Skin of body (tissue), 3 donors: ENCODE data around the gene TPM2. TPM values are rescaled to one million over a fixed set of nuclear protein-coding genes. Genes with fewer than 3 reads are reported as not detected.

Experiments
- DNase-seq: peaks from one replicate; lab custom pipeline; 2025; lab: John Stamatoyannopoulos, UW
- small RNA-seq: library from RNA; depleted of rRNA; stranded (forward); fragments of <200 nt; gene quantifications from one replicate; pipeline ENCODE3, GENCODE V24; 2014; ENCODE audit warnings: low replicate concordance
- total RNA-seq: library from RNA; depleted of rRNA; stranded (reverse); fragments of >200 nt; gene quantifications from one replicate; pipeline ENCODE4 v1.2.3, GENCODE V29; 2014

The TPM2 gene
- total RNA-seq, 1 donor from 2014 or later = 517 TPM

- DNase-seq = no peak
These were observed 54.0 kb downstream of the TPM2 start for GRCh38 chr9:35635730-35636129.

Small RNAs within 50 kb of the gene (small RNA-seq; reads per million reads assigned to genes)
- gene MIR6853 (not detected), gene RMRP (not detected), gene RN7SL22P (not detected)

Other genes starting within 250 kb of the TPM2 start
- gene RUSC2, start 199.8 kb downstream of the TPM2 start, total RNA-seq = 11.2 TPM
- gene TESK1, start 84.7 kb downstream of the TPM2 start, total RNA-seq = 10.5 TPM
- 1.6 TPM for gene CD72, start 71.5 kb downstream of the TPM2 start, total RNA-seq
- gene SIT1, start 39.0 kb downstream of the TPM2 start, total RNA-seq = 0.30 TPM
- gene RMRP, start 31.9 kb downstream of the TPM2 start, total RNA-seq = 94,985 TPM
- 9.8 TPM for gene CCDC107, start 31.6 kb downstream of the TPM2 start, total RNA-seq
- 2.4 TPM for gene ARHGEF39, start 24.7 kb downstream of the TPM2 start, total RNA-seq
- 2.2 TPM for gene CA9, start 16.0 kb downstream of the TPM2 start, total RNA-seq
- gene TLN1, start 42.3 kb upstream of the TPM2 start, total RNA-seq = 93.7 TPM
- gene CREB3, start 42.7 kb upstream of the TPM2 start, total RNA-seq = 19.0 TPM
- 32.1 TPM for gene GBA2, start 59.3 kb upstream of the TPM2 start, total RNA-seq
- gene RGP1, start 59.4 kb upstream of the TPM2 start, total RNA-seq = 8.8 TPM
- gene MSMP, start 64.4 kb upstream of the TPM2 start, total RNA-seq = not detected
- 31.5 TPM for gene NPR2, start 101.7 kb upstream of the TPM2 start, total RNA-seq
- 1.2 TPM for gene SPAG8, start 122.3 kb upstream of the TPM2 start, total RNA-seq
- gene HINT2, start 125.1 kb upstream of the TPM2 start, total RNA-seq = 12.3 TPM
- gene FAM221B, start 138.8 kb upstream of the TPM2 start, total RNA-seq = not detected
- gene TMEM8B, start 139.3 kb upstream of the TPM2 start, total RNA-seq = 3.6 TPM
- gene OR13J1, start 180.5 kb upstream of the TPM2 start, total RNA-seq = not detected
- not detected for gene HRCT1, start 216.3 kb upstream of the TPM2 start, total RNA-seq
- gene SPAAR, start 219.6 kb upstream of the TPM2 start, total RNA-seq = 0.79 TPM